GM12891 (cell line): ENCODE results near the gene CCSAP.

Experiments used
- PAX5 ChIP-seq: IDR thresholded peaks from 2 replicates; pipeline ENCODE4 v1.6.1; 2011; ENCODE audit warnings: low read length, moderate library complexity, mild to moderate bottlenecking; ENCODE audit not compliant: insufficient read depth, severe bottlenecking
- POLR2A ChIP-seq: IDR thresholded peaks from 2 replicates; pipeline ENCODE4 v1.6.1; 2011; ENCODE audit warnings: low read depth, low read length, control low read depth
- POLR2AphosphoS5 ChIP-seq: IDR thresholded peaks from 2 replicates; pipeline ENCODE4 v1.6.1; 2011; ENCODE audit warnings: low read depth, low read length, control low read depth
- POU2F2 ChIP-seq: IDR thresholded peaks from 2 replicates; pipeline ENCODE4 v1.6.1; 2011; ENCODE audit warnings: low read depth, mild to moderate bottlenecking, control low read depth, low read length, moderate library complexity
- SPI1 ChIP-seq: IDR thresholded peaks from 2 replicates; pipeline ENCODE4 v1.6.1; 2011; ENCODE audit warnings: low read depth, low read length, control low read depth
- TAF1 ChIP-seq: IDR thresholded peaks from 2 replicates; pipeline ENCODE4 v1.6.1; 2011; ENCODE audit warnings: low read depth, low read length, control low read depth

- TF ChIP-seq POLR2A (no peak), POLR2AphosphoS5 (no peak), TAF1 (no peak), SPI1 (no peak), PAX5 (no peak), POU2F2 (no peak)
These were observed 57.4 kb downstream of the CCSAP start for GRCh38 chr1:229285440-229285839.
